ENCODE results near the gene NXPH1. TPM values are rescaled to one million over a fixed set of nuclear protein-coding genes. Genes with fewer than 3 reads are reported as not detected.

Gene NXPH1
- total and polyA plus RNA-seq, 10 donors: not detected

DNA sequence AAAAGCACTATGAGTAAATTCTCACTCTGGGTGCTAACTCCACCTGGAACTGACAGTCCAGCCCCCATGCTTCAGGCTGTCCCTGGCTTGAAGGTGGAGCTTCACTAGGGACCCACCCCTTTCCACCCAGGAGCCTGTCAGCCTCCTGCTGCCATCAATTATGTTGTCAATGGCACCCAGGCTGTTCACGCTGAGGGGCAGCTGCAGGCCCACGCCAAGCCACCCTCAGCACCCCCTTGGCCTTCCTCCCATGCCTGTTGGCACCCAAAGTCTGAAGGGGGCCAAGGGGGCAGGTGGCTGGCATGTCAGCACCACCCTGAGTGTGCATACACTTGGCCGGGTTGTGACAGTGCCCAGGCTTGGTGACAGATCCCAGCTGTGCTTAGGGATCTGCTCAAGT is 149.3 kb downstream of the NXPH1 start:
- intact Hi-C loops (cut with DNase I; ENCODE audit: low total_unique reads): no loop called here
- peak; percentile 64 for DNase-seq
- H3K9me3 ChIP-seq: peaks cover 0 to 9% (median 0%) of the 10 kb centered on the region in 8 donors
- no peak for TF ChIP-seq POLR2A (IDR thresholded peaks at IDR 0.05)
- TF ChIP-seq, protein P1, sequence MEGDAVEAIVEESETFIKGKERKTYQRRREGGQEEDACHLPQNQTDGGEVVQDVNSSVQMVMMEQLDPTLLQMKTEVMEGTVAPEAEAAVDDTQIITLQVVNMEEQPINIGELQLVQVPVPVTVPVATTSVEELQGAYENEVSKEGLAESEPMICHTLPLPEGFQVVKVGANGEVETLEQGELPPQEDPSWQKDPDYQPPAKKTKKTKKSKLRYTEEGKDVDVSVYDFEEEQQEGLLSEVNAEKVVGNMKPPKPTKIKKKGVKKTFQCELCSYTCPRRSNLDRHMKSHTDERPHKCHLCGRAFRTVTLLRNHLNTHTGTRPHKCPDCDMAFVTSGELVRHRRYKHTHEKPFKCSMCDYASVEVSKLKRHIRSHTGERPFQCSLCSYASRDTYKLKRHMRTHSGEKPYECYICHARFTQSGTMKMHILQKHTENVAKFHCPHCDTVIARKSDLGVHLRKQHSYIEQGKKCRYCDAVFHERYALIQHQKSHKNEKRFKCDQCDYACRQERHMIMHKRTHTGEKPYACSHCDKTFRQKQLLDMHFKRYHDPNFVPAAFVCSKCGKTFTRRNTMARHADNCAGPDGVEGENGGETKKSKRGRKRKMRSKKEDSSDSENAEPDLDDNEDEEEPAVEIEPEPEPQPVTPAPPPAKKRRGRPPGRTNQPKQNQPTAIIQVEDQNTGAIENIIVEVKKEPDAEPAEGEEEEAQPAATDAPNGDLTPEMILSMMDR (IDR thresholded peaks at IDR 0.05 in 8 of 11, conservative IDR thresholded peaks at IDR 0.05 in 3 of 11): no peak
- TF ChIP-seq POLR2AphosphoS5 (IDR thresholded peaks at IDR 0.05): no peak
- H3K36me3 ChIP-seq: no peaks in the 10 kb centered on the region
- H3K4me3 ChIP-seq: no peak overlapping the region
- no peaks in the 10 kb centered on the region for H3K27me3 ChIP-seq (replicated peaks in 1 of 7)
- H3K4me1 ChIP-seq: no peaks in the 10 kb centered on the region
- H3K27ac ChIP-seq: no peak overlapping the region
- WGBS, 5 donors: 73 to 95% (median 83%) methylated on average over 2 to 3 of the region's 3 CpGs

DNA sequence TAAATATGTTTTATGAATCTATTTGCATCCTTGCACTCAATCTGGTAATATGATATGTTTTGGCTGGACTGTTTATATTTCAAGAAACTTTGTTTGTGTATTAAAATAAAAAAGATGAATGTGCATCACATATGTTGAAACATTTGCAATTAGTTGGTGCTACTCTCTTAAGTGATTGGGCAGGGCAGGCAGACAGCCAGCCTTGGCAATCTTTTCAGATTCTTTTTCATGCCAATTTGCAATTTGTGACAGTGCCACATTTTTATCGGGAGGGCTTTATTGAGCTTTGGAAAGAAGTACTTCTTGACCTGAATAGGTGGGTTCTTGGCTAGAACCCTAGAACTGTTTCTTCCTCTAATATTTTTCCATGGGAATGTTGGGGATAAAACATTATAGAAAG is 152.2 kb downstream of the NXPH1 start:
- 80 to 97% (median 93%) methylated on average over 1 of the region's 1 CpG for WGBS, 5 donors
- peaks cover 0 to 9% (median 0%) of the 10 kb centered on the region in 8 donors for H3K9me3 ChIP-seq
- H3K27ac ChIP-seq: no peak overlapping the region
- intact Hi-C loops (cut with DNase I; ENCODE audit: low total_unique reads): no loop called here
- H3K36me3 ChIP-seq: no peaks in the 10 kb centered on the region
- H3K4me1 ChIP-seq: no peaks in the 10 kb centered on the region
- TF ChIP-seq, protein P1 (IDR thresholded peaks at IDR 0.05 in 8 of 11, conservative IDR thresholded peaks at IDR 0.05 in 3 of 11): no peak
- TF ChIP-seq POLR2A (IDR thresholded peaks at IDR 0.05) (no peak), POLR2AphosphoS5 (IDR thresholded peaks at IDR 0.05) (no peak)
- no peaks in the 10 kb centered on the region for H3K27me3 ChIP-seq (replicated peaks in 1 of 7)
- DNase-seq: no peak
- H3K4me3 ChIP-seq: no peak overlapping the region

DNA sequence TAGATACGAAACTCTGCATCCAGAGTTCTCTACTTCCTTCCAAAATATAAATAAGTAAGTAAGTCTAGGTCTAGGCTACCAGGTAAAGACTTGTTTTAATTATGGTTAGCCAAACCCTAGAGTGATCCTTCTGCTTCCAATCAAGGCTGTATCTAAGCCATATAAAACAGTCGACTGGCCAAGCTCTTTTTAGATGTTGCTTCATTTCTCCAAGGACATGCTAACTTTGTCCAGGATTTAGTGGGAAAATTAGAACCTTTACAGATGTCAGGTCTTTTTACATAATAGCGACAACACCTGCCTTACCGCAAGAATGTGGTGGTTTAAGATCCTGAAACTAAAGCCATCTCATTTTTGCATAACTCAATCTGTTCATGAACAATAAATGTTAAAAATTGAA is 156.8 kb downstream of the NXPH1 start:
- H3K4me1 ChIP-seq: no peaks in the 10 kb centered on the region
- no peaks in the 10 kb centered on the region for H3K36me3 ChIP-seq
- H3K4me3 ChIP-seq: no peak overlapping the region
- H3K27me3 ChIP-seq (replicated peaks in 1 of 7): no peaks in the 10 kb centered on the region
- TF ChIP-seq POLR2AphosphoS5 (IDR thresholded peaks at IDR 0.05) (no peak), POLR2A (IDR thresholded peaks at IDR 0.05) (no peak)
- TF ChIP-seq, protein P1 (IDR thresholded peaks at IDR 0.05 in 8 of 11, conservative IDR thresholded peaks at IDR 0.05 in 3 of 11): no peak
- H3K9me3 ChIP-seq: peaks cover 0 to 5% (median 0%) of the 10 kb centered on the region in 8 donors
- no peak for DNase-seq
- WGBS, 5 donors: 76 to 83% (median 77%) methylated on average over 4 of the region's 4 CpGs
- intact Hi-C loops (cut with DNase I; ENCODE audit: low total_unique reads): no loop called here
- H3K27ac ChIP-seq: no peak overlapping the region

DNA sequence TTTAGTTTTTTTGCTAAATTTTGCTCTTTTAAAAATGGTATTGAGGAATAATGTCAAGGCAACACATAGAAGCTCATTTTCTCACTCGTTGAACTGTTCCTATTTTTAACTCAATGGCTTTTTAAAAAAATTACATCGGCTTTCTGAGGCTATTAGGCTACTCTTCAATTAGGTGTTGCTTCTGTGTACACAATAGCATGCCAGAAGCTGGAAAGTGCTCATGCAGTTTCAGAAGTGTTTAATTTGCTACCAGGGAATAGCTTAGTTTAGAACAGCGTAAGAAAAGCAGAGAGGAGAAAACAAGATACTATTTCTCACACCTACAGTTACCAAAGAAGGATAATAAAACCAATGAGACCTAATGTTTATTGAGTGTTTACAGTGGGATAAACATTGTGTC is 157.4 kb downstream of the NXPH1 start:
- no peak for DNase-seq
- intact Hi-C loops (cut with DNase I; ENCODE audit: low total_unique reads): no loop called here
- Histone ChIP-seq H3K4me1 (no peaks in the 10 kb centered on the region), H3K9me3 (peaks cover 0 to 5% (median 0%) of the 10 kb centered on the region in 8 donors), H3K36me3 (no peaks in the 10 kb centered on the region), H3K27ac (no peak overlapping the region), H3K4me3 (no peak overlapping the region), H3K27me3 (replicated peaks in 1 of 7) (no peaks in the 10 kb centered on the region)
- 68 to 78% (median 74%) methylated on average over 3 of the region's 3 CpGs for WGBS, 5 donors
- TF ChIP-seq, protein P1 (IDR thresholded peaks at IDR 0.05 in 8 of 11, conservative IDR thresholded peaks at IDR 0.05 in 3 of 11): no peak
- TF ChIP-seq POLR2AphosphoS5 (IDR thresholded peaks at IDR 0.05) (no peak), POLR2A (IDR thresholded peaks at IDR 0.05) (no peak)

Measured in spleen (tissue), 11 donors.